ENCODE results near the gene RAD9A.
A peak's percentile ranks its signal among the peaks of the same experiment; 100 is the strongest.

Gene RAD9A

DNA sequence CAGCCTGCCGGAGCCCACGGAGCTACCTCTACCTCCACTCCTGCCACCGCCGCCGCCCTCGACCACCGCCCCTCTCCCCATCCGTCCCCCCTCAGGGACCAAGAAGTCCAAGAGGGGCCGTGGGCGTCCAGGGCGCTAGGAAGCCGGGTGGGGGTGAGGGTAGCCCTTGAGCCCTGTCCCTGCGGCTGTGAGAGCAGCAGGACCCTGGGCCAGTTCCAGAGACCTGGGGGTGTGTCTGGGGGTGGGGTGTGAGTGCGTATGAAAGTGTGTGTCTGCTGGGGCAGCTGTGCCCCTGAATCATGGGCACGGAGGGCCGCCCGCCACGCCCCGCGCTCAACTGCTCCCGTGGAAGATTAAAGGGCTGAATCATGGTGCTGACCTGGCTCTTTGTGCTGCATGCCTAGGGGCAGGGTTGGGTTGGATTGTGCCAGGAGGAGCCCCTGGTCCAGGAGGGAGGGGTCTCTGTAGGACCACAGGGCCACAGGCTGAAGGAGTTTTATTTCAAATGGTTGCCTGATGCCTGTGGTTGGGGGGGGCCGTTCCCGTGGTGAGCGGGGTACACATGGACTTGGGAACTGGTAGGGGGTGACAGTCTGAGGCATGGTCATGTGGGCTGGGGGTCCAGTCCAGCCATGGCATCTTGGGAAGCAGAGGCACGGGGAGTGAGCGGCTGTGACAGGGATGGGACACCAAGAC lies 43.4 kb downstream of the RAD9A start:
- TF ChIP-seq, protein P1, sequence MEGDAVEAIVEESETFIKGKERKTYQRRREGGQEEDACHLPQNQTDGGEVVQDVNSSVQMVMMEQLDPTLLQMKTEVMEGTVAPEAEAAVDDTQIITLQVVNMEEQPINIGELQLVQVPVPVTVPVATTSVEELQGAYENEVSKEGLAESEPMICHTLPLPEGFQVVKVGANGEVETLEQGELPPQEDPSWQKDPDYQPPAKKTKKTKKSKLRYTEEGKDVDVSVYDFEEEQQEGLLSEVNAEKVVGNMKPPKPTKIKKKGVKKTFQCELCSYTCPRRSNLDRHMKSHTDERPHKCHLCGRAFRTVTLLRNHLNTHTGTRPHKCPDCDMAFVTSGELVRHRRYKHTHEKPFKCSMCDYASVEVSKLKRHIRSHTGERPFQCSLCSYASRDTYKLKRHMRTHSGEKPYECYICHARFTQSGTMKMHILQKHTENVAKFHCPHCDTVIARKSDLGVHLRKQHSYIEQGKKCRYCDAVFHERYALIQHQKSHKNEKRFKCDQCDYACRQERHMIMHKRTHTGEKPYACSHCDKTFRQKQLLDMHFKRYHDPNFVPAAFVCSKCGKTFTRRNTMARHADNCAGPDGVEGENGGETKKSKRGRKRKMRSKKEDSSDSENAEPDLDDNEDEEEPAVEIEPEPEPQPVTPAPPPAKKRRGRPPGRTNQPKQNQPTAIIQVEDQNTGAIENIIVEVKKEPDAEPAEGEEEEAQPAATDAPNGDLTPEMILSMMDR (IDR thresholded peaks at IDR 0.05; ENCODE audit: extremely low read depth, missing control alignments) = no peak
- DNase-seq (ENCODE audit: low spot score) = no peak

GRCh38 chr11:67435727-67436458 lies 44.1 kb downstream of the RAD9A start:
- TF ChIP-seq, protein P1 (IDR thresholded peaks at IDR 0.05; ENCODE audit: extremely low read depth, missing control alignments) = no peak
- no peak for DNase-seq (ENCODE audit: low spot score)

- DNase-seq (ENCODE audit: low spot score) = peak; percentile 91
- TF ChIP-seq, protein P1 (IDR thresholded peaks at IDR 0.05; ENCODE audit: extremely low read depth, missing control alignments) = no peak
Measured at GRCh38 chr11:67436459-67437081, 44.8 kb downstream of the RAD9A start.

GRCh38 chr11:67437082-67437808 lies 45.5 kb downstream of the RAD9A start, which contains the start of gene PTPRCAP:
Gene PTPRCAP, minus strand, starts transcription at chr11:67437682. Its CDS starts 63 bp downstream, at chr11:67437619.
- TF ChIP-seq, protein P1 (IDR thresholded peaks at IDR 0.05; ENCODE audit: extremely low read depth, missing control alignments) = no peak
- DNase-seq (ENCODE audit: low spot score) = peak; percentile 85

GRCh38 chr11:67437809-67438157 lies 46.0 kb downstream of the RAD9A start:
- no peak for DNase-seq (ENCODE audit: low spot score)
- TF ChIP-seq, protein P1 (IDR thresholded peaks at IDR 0.05; ENCODE audit: extremely low read depth, missing control alignments) = no peak

DNA sequence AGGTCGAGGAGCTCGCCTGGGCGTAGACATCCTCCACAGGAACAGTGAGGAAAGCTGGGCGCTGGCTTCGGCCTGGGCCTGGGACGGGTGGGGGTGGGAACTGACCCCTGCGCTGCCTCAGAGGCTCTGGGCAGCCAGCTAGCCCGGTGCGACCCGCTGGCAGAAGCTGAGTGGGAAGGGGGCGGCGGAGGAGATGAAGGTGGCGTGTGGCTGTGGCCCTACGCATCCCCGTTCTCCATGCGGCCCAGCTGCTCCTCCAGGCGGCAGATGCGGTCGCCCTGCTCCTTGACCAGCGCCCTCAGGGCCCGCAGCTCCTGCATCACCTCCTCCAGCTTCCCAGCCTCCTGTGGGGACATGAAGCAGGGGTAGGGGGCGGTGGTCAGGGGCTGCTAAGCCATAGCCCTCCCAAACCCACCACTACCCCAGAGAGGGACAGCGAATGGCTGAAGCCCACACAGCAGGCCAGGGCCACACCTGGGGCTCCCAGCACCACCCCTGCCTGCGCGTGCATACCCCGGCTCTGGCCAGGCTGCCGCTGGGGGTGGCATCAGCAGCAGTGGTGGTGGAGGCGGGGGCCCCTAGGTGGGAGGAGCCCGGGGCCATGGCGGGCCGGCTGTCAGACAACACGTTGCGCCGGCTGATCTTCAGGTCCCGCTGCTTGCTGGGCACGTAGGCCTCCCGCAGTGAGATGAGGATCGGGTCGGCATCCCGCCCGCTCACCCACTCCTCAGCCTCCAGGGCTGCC lies 46.5 kb downstream of the RAD9A start:
- TF ChIP-seq, protein P1 (IDR thresholded peaks at IDR 0.05; ENCODE audit: extremely low read depth, missing control alignments) = no peak
- peak; percentile 63 for DNase-seq (ENCODE audit: low spot score)

Data from GM20000 (cell line).